ENCODE measurements around the gene ZCCHC14.
"Not testable (repeated sequence)": the region's sequence is repeated elsewhere in the genome, so short reads cannot be mapped to it uniquely, and the experiment has no call there.

- not testable (repeated sequence) for TF ChIP-seq CTCF (IDR thresholded peaks at IDR 0.05; ENCODE audit: poor library complexity); EZH2 (IDR thresholded peaks at IDR 0.05; ENCODE audit: borderline replicate concordance); EZH2phosphoT487 (IDR thresholded peaks at IDR 0.05; ENCODE audit: low read depth, severe bottlenecking, unreplicated experiment)
Observed at GRCh38 chr16:87482670-87483069, 10.2 kb downstream of the ZCCHC14 start.

All from hepatocyte (in vitro differentiated cells).